HG02840 (cell line): ENCODE data around the gene HOXB9.

Experiments
- ATAC-seq: cut with Tn5 transposase; IDR thresholded peaks from one replicate; pipeline ENCODE4 v1.9.1; 2021; ENCODE audit warnings: mild to moderate bottlenecking, moderate library complexity, moderate number of reproducible peaks; ENCODE audit not compliant: unreplicated experiment, low FRiP score

HOXB9 gene

DNA sequence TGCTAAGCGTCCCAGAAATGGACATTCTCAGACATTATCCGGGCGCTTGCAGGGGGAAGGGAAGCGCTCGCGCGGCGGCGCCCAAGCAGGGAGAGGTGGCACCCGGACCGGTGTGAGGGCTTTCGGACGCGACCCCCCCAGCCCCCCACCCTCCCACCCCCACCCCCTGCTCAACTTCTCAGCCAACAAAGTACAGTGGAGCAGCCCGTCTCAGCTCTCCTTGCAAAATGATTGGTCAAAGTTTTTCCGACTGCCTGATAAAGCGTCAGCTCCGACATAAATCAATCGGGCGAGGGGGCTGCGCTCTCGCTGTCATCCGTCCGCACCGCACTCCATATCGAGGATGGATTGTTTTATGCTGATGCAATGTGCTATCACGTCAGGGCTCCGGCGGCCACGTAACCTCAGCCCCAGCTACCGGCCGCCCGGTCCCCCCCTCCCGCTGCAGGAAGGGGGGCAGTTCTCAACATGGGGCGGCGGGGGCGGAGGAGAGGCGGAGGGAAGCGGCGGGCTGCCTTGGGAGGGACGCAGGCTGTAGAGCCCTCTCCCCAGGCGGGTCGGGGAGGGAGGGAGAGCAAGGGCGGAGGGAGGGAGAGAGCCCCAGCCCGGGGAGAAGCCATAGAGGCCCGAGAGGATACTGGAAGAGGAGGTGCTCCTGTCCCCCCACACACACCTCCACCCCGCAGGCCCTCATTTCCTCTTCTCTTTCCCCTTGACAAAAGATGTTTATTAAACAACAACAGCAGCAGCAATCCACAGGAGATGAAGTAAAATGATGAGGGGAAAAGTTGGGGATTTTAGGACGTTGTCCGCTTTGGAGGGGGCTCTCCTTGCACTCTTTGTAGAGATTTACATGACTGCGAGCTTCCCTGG, at the start of gene HOXB9:
Gene HOXB9 (minus strand): TSS at position 114 of the 873 bp plus-strand sequence. CDS start 89 bp downstream, at position 25.
- no peak for ATAC-seq

DNA sequence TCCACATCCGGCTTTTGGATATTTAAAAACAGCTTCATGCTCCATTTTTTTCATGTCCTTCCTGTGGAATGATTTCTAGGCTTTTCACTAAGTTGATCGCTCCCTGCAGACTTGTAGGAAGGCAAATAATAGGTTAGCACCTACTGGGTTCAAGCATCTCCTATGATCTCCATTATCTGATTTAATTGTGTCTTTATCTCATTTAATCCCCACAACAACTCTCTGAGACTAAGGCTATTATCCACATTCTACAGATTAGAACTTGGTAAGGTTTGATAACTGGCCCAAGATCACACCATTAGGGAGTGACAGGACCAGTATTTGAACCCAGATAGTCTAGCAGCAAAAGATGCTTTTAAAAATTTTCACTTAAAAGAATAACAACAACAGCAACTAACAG, 46.2 kb upstream of the HOXB9 start:
- no peak for ATAC-seq

DNA sequence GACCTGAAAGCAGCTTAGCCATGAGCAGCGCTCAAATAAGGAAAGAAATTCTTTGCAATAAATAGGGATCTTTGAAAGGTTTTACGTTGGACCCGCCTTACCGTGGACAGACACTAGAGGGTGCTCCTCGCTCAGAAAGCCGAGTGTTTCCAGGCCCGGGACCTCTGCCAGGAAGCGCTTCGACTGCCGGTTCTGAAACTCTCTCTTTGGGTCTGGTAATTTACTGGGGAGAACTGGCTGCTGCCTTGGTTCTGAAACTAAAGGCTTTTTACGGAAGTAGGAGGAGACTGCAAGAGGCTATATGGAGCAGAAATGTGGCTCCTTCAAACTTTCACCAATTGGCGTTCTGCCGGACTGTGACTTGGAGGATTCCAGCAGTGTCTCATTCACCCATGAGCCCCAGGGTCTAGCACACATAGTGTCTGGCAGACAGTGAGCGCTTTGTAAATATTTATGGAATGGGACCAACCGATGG, 45.6 kb upstream of the HOXB9 start:
- ATAC-seq, result no peak

DNA sequence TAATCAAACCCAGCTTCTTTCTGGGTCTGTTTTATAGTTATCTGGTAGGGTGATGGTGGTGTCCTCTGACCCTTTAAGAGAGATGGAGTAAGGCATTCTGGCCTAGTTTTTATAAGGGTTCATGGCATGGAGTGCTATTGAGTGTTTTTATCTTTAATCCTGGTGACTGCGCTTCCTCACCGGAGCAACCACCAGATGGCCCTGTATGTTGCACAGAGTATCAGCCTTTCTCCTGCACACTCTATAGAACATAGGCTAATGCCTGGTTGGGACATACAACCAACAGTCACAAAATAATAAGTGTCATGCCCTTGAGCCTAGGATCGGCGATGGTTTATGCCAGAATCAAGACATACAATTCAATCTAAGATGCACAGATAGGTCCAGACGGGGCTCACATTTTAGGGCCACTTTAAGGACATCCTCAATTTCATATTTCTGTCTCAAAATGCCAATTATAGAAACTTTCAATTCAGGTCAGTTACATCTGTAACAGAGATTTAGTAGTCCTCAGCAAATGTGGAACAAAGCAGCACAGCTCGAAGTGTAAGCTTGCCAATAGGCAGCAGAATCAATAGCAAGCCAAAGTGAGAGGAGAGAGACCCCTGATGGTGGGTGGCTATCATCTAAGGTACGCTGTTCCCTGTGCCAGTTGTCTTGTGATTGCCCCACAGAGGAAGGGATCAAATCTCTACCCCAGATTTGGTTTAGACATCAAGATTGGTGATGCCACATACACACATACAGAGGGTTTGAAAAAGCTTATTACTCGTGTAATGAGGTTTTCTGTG, 37.2 kb upstream of the HOXB9 start:
- ATAC-seq, result no peak

DNA sequence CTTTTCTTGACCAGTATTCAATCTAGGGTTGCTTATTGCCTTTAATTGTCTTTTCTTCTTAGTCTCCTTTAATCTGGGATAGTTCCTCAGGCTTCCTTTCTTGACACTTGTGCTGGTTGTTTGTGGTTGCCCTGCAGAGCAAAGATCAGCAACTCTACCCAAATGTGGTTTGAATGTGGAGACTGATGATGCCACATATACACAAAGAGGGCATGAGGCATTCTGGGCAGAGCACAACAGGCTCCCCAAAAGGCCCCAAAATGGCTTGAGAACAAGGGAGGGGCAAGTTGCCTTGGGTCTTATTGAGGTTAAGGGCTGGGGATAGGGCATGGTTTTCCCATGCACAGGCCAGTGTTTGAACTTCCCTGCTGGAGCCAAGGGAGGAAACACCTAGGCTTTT, 29.8 kb upstream of the HOXB9 start:
- no peak for ATAC-seq

DNA sequence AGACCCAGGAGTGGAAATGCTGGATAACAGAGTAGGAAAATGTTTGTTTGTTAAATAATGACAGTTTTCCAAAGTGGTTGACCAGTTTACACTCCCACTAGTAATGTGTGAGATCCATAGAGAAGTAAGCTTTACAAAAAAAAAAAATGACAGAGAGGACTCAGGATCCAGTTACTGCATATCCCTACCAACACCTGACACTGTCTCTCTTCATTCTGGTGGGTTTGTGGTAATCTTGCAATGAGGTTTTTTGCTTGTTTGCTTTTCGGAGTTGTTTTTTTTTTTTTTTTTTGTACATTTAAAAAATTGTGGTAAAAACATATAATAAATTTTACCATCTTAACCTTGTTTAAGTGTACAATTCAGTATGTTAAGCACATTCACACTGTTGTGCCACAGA, 23.6 kb upstream of the HOXB9 start:
- no peak for ATAC-seq

DNA sequence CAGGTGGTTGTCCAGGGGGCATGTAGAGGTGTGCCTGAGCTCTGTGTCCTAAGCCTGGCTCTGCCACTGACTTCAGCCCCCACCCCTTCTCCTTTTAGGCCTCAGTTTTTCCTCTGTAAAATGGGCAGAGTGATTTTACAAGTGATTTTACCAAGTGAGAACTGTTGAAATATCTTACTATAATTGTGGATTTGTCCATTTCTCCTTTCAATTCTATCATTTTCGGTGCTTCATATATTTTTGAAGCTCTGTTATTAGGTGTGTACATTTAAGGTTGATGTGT, 21.7 kb upstream of the HOXB9 start:
- no peak for ATAC-seq

DNA sequence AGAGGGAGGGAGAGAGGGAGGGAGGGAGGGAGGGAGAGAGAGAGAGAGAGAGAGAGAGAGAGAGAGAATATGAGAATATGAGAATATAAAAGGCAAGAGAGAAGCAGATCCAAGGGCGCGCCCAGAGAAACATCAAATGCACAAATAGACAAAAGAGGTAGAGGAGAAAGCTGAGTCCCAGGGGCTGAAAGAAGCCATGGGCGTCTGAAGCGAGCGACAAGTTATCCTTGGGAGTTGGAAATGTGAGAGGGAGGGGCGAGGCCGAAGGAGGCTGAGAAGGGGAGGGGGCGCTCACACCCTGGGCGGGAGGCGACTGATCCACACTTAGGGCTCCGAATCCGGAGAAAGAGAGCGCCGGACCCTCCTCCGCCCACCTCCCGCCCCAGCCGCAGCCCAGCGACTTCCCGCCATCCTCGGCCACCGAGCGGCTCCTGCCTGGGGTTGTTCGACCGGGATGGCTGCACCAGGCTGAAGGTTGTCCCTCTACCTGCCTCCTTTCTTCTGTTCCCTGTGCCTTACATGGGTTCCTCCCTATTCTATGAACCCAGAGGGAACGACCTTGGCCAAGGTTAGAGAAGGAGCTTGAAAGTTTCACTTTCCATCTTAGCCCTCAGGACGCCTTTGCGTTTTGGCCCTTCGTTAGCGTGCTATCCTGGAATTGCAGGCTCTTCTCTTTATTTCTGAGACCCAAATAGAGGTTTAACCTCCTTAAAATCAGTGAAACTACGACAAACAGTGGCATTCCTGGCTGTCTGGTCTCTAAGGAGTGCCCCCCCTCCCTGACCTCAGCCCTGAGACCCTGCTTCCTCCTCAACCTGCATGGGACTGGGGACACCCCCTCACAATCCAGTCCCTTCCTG, 21.2 kb upstream of the HOXB9 start:
- no peak for ATAC-seq

DNA sequence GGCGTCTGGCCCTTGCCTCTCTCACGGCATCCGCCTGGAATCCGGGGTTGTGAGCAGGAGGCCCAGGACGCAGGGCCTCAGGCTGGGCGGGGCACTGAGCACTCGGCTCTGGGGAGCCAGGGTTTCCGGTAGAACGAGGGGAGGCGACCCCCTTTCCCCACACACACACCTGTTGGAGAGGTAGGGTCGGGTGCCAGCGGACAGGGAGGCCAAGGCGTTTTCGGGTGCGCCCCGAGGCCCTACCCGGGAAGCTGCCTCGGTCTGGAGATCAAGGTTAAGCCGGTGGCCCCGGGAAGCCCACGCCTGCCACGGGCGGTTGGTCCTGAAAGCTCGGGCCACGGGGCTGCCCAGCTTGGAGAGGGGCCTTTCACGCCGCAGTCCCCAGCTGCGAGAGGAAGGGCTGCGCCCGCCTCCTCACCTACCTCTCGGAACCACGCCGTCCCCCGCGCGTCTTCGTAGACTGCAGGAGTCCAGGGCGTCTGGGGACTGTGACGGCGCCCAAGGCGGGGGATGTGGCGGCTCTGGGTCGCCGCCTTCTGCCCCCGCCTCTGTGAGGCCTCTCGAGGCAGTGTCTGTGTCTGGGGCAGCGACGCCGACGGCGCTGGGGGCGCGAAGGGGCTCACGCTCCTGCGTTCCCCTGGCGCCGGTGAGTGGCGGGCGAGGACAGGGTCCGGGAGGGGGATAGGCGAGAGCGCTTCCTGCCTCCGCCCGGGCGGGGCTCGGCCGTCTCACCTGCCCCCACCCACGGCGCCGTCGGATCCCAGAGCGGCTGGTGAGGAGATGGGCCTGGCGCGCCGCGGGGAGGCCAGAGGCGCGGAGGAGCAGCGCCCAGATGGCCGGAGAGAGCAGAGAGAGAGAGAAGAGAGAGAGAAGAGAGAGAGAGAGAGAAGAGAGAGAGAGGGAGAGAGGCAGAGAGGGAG, 20.3 kb upstream of the HOXB9 start:
- ATAC-seq, result no peak

DNA sequence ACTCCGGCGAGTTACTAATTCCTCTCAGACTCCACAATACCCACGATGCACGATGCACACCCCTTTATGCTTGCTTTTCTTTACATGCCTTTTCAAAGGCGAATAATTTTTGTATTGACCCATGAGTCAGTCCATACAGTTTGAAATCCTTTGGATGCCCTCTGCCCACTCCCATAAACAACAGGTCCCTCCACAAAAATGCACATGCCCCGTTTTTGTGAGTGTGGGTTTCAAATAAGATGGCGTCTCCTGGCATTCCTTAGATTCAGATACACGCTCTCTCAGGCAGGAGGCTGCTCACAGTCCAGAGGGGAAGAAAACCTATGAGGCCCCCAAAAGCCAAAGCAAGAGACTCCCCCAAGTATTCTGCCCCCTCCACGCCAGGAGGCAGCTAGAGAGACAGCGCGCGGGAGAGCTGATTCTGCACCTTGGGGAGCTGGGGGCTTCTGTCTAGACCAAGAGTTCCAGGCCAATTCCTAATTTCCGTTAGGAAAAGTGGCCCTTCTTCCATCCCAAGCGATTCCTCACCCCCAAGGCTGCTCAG, 19.6 kb upstream of the HOXB9 start:
- ATAC-seq, result no peak

DNA sequence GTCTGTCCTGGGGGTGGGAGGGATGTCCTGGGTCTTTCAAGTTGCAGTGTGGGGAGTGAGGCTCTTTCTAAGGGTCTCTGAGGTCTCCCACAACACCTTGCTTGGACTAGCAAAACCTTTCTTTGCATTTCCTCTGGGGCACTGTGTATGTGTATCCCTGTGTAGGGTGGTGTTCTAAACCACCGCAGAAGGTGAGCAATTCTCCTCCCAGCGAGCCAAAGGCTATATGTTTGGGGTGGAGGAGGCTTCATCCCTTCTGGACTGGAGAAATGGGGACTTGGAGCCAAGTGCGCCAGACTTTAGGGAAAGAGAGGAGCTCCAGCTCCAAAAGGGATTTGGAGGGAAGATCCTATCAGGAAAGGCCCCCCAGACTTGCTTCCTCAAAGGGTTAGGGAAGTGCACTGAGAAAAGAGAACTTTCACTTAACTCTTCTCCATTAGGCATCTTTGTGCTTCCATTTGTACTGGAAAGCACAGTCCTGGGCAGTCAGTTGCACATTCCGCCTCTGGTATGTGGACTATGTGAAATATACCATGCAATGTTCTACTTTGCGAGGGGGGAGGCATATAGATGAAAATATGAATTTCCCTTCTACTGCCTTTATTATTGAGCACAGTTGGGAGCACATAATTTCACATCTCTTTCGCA, 18.9 kb upstream of the HOXB9 start:
- no peak for ATAC-seq

DNA sequence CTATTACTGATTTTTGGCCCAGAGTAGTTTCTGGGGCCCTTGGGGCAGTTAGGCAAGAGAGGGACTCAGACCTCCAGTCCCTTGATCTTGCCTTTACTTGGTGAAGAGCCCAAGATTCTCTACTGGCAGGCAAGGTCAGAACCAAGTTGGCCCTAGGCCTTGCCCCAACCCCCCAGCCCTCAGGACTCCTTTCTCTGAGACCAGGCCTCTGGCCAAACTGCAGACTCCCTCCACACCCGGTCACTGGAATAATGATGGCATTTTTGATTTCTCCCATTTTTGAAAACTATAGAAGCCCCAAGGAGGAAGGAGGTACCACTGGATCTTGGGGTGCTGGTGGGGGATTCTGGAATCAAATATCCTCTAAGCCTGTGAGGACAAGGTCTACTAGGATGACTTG, 18.0 kb upstream of the HOXB9 start:
- no peak for ATAC-seq

DNA sequence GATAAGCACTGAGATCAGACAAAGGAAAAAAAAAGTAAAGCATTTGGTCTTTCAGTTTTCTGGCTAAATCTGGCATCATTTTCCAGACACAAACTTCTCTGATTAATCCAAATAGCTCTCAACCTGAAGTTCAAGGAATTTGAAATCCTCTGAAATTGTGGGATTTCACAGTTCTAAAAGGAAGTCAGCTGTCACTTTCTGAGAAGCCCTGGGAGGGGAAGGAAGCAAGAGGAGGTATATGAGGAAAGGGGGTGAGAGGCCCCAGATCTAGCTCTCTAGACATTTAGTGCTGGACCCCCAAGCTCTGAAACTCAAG, 17.5 kb upstream of the HOXB9 start:
- ATAC-seq, result no peak

DNA sequence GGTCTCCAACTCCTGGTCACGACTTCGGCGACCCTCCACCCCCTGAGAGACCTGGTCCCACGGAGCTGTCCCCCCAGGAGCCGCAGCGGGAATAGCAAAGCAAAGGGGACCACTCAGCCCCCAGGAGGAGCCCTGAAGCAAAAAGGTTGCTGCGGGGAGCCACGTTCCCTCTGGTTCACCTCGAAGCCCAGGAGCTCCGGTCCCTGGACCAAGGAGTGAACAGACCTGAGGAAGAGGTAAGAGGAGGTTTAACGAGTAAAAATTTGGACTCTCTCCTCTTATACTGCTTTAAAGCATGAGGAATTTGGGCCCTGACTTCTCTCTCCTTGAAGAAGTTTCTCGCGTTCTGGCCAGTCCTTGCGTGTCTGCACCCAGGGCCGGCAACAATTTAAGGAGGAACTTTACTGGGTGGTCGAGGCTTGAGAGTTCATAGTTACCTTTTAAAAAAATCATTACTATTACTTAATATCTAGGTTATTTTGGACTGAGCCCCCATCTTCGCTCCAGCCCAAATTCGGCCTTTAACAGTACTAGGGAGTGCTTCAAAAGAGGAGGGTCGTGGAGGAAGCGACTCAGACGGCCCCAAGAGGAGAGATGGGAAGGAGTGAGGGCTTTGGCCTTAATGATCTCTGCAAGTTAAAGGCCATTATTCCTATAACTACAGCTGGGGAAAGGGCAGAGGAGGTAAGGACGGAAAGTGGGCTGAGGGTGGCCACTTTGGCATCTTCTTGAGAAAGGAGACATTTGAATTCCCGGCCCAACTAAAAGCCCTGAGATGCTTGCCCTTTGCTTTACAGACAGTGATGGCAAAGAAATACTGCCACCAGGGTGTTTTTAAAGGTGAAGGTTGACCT, 16.9 kb upstream of the HOXB9 start:
- no peak for ATAC-seq

DNA sequence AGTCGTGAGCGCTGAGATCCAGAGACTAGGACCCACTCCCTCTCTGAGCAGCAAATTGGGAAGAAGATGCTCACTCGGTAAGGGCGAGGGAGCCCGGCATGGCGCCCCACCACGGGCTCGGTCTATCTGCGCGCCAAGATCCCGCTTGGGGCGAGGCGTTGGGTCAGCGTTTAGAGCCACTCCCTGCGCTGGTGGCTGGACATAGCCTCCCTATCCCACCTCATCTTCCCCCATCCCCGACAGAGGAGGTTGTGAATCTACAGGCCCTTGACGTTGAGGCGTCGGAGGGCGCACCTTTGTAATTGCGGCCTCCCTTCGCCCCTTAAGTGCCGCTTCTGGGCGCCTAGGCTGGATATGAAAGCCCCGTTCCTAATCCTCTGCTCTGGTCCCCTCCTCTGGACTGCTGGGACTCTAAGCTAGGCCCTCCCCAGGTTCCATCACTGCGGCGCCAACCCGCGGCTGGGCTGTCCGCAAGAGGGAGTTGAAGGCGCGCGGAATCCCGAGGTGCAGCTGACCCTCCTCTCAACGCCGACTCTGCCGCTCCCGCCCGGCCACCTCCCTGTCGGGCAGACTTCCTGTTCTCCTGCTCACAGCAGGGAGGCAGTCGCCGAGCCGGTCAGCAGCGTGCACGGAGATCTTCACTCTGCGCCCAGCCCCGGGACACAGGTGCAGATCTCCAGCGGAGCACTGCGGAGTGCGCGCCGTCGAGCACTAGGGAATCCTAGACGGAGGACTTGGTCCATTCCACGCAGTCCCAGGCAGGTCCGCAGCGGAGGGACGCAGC, 16.1 kb upstream of the HOXB9 start:
- ATAC-seq, result no peak

DNA sequence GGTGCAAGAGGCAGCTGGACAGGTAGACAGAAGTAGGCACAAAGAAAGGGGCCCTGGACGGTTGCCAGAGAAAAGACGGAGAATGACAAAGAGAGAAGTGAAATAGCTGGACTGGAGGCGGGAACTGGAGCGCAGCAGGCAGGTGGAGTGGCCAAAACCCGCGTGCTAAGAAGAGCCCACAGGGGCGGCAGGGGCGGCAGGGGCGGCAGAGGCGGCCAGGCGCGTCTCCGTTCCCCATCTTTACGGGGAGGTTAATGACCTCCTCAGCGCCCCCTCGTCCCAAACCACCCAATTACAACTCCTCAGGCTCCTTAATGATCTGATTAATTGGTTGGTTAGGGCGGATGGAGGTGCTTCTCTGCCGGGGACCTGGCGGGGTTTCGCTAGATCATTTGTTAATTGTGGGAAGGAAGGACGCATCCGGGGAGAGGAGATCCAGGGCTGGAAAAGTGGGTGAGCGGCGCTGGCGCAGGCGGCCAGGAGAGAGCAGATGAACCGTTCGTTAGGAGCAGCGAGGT, 15.4 kb upstream of the HOXB9 start:
- no peak for ATAC-seq

DNA sequence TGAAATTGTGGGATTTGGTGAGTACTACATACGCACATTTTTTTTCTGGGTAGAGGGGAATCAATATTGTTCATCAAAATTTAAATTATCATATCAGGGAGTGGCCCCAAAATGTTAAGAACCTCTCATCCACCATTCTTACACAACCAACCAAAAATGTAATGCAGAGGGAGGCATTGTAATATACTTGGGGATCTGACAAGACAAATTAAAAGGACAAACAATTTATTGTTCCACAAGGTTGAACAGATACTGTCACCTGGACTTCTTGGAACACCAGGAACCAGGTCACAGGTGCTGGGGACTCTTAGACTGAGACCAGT, 14.7 kb upstream of the HOXB9 start:
- no peak for ATAC-seq
